Measurements from ENCODE around the gene HEXIM2. TPM values are rescaled to one million over a fixed set of nuclear protein-coding genes. Genes with fewer than 3 reads are reported as not detected.

The HEXIM2 gene
- total RNA-seq, 1 donor from 2014 or later, result 4.8 TPM

- DNase-seq, result no peak
These were observed 33.3 kb upstream of the HEXIM2 start for GRCh38 chr17:45128331-45128730.

GRCh38 chr17:45128989-45129388 is 32.7 kb upstream of the HEXIM2 start:
- DNase-seq, result no peak

GRCh38 chr17:45129426-45129939 is 32.2 kb upstream of the HEXIM2 start:
- DNase-seq, result no peak

GRCh38 chr17:45129940-45130680 is 31.6 kb upstream of the HEXIM2 start:
- DNase-seq, result no peak

GRCh38 chr17:45130681-45131615 is 30.7 kb upstream of the HEXIM2 start:
- DNase-seq, result no peak

GRCh38 chr17:45131616-45132319 is 29.9 kb upstream of the HEXIM2 start:
- DNase-seq, result peak; percentile 57

GRCh38 chr17:45132320-45132571 is 29.4 kb upstream of the HEXIM2 start, which contains the start of gene PLCD3:
Gene PLCD3, minus strand, starts transcription at chr17:45132515. Its CDS starts 105 bp downstream, at chr17:45132410.
- no peak for DNase-seq

GRCh38 chr17:45132572-45133463 is 28.9 kb upstream of the HEXIM2 start:
- DNase-seq, result peak; percentile 91

- DNase-seq, result peak; percentile 99
These were observed 26.3 kb upstream of the HEXIM2 start, which contains the start of gene ACBD4 for GRCh38 chr17:45135192-45135977. Gene ACBD4, plus strand, starts transcription at chr17:45135687. Its CDS starts 458 bp downstream, at chr17:45136145.

- DNase-seq, result no peak
These were observed 25.5 kb upstream of the HEXIM2 start for GRCh38 chr17:45135978-45136791.

- no peak for DNase-seq
These were observed 24.7 kb upstream of the HEXIM2 start for GRCh38 chr17:45136846-45137560.

- no peak for DNase-seq
These were observed 23.9 kb upstream of the HEXIM2 start for GRCh38 chr17:45137561-45138305.

- DNase-seq, result no peak
These were observed 22.7 kb upstream of the HEXIM2 start for GRCh38 chr17:45138911-45139532.

GRCh38 chr17:45139533-45139920 is 22.1 kb upstream of the HEXIM2 start:
- DNase-seq, result no peak

GRCh38 chr17:45143094-45143670 is 18.5 kb upstream of the HEXIM2 start:
- no peak for DNase-seq

GRCh38 chr17:45143767-45144198 is 17.9 kb upstream of the HEXIM2 start:
- DNase-seq, result peak; percentile 54

GRCh38 chr17:45144199-45145034 is 17.3 kb upstream of the HEXIM2 start:
- DNase-seq, result peak; percentile 30

All from dermis blood vessel endothelial cell (primary cell).